DOHH2 (cell line): ENCODE data around the gene RNF187.

Experiments
- EZH2phosphoT487 ChIP-seq: fragments of 200-600 bp; sonication (generic); IDR thresholded peaks from 2 replicates; pipeline ENCODE4 v1.6.1; 2017; ENCODE audit warnings: borderline replicate concordance, mild to moderate bottlenecking, antibody characterized with exemption, low read length, moderate library complexity, mixed read lengths
- TF ChIP-seq, protein P1 (sequence below): fragments of 200-600 bp; sonication (generic); IDR thresholded peaks from one replicate; pipeline ENCODE4 v1.5.1; 2014; ENCODE audit warnings: antibody characterized with exemption, mild to moderate bottlenecking, low read depth, low read length; ENCODE audit not compliant: poor library complexity, severe bottlenecking

DNA sequence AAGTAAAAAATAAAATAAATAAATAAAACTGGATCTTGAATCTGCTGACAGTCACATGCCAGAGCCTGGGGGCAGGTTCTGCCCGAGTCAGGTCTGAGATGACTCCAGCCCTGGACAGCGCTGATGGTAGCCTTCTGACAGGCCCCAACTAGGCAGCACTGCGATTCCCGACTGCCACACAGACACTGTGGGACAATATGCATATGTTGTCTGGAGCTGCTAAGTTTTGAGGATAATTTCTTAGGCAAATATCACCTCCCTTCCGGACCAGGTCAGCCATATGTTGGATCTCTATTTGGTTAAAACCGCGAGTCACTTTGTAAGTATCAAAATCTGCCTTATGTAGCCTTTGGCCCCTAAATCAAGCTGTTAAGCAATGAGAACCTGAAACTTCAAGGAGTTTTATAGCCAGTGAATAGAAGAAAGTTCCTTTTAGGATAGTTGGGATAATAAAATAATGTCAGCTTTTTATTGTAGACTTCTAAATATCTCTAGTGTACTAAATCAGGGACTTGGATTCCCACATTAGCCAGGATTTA, 49.7 kb upstream of the RNF187 start:
- TF ChIP-seq, protein P1, sequence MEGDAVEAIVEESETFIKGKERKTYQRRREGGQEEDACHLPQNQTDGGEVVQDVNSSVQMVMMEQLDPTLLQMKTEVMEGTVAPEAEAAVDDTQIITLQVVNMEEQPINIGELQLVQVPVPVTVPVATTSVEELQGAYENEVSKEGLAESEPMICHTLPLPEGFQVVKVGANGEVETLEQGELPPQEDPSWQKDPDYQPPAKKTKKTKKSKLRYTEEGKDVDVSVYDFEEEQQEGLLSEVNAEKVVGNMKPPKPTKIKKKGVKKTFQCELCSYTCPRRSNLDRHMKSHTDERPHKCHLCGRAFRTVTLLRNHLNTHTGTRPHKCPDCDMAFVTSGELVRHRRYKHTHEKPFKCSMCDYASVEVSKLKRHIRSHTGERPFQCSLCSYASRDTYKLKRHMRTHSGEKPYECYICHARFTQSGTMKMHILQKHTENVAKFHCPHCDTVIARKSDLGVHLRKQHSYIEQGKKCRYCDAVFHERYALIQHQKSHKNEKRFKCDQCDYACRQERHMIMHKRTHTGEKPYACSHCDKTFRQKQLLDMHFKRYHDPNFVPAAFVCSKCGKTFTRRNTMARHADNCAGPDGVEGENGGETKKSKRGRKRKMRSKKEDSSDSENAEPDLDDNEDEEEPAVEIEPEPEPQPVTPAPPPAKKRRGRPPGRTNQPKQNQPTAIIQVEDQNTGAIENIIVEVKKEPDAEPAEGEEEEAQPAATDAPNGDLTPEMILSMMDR = no peak
- TF ChIP-seq EZH2phosphoT487 = no peak
